ENCODE results near the gene TLCD3A. TPM values are rescaled to one million over a fixed set of nuclear protein-coding genes. Genes with fewer than 3 reads are reported as not detected.

Gene TLCD3A
- total and polyA plus RNA-seq, 2 donors (not counting 3 experiments of a cell fraction or from before 2014, with no cell fraction given): 36.6 to 54.1 TPM

GRCh38 chr17:726271-726919, 6.0 kb upstream of the TLCD3A start:
- Histone ChIP-seq H3K4me3 (replicated peaks in 1 of 3; ENCODE audit: insufficient read depth in 1 of 3, low read depth in 1 of 3, low read length in 3 of 3) (no peak overlapping the region), H3K4me1 (ENCODE audit: control insufficient read depth, extremely low read depth, insufficient read depth, low read length) (peaks cover 2% of the 10 kb centered on the region), H2AFZ (ENCODE audit: low read depth, low read length) (no peak overlapping the region), H3K9me1 (replicated peaks; ENCODE audit: control insufficient read depth, extremely low read depth, insufficient read depth, low read length) (no peaks in the 10 kb centered on the region), H3K27me3 (ENCODE audit: control insufficient read depth in 2 of 2, insufficient read depth in 2 of 2, low read length in 2 of 2) (no peaks in the 10 kb centered on the region), H3K79me2 (ENCODE audit: control insufficient read depth, insufficient read depth, low read length) (no peaks in the 10 kb centered on the region), H3K36me3 (ENCODE audit: control insufficient read depth in 2 of 2, extremely low read depth in 1 of 2, insufficient read depth in 2 of 2, low read length in 2 of 2) (no peaks in the 10 kb centered on the region), H3K27ac (ENCODE audit: insufficient read depth, low read depth, low read length) (no peak overlapping the region), H3K4me2 (ENCODE audit: insufficient read depth, low read length) (no peak overlapping the region), H3K9ac (replicated peaks; ENCODE audit: extremely low read depth, insufficient read depth, low read length) (no peak overlapping the region), H4K20me1 (replicated peaks; ENCODE audit: control insufficient read depth, extremely low read depth, insufficient read depth, low read length) (no peaks in the 10 kb centered on the region), H3K9me3 (replicated peaks; ENCODE audit: control insufficient read depth, insufficient read depth, low read length) (no peaks in the 10 kb centered on the region)
- FAIRE-seq (no peak), DNase-seq (ENCODE audit: low read depth, low spot score) (no peak)
- intact Hi-C loops (cut with micrococcal nuclease) (no loop called here), dilution Hi-C loops (cut with MboI; ENCODE audit: extremely low pct_ligation_motif_present, low sequenced_read_pairs) (no loop called here)
- CTCF ChIA-PET: no interaction called here
- POLR2A ChIA-PET: no interaction called here
- no TSS peak for BruUV-seq (replicated peaks)
- TF ChIP-seq FOS (IDR thresholded peaks at IDR 0.05; ENCODE audit: borderline replicate concordance, insufficient read depth, low read length): no peak
- TF ChIP-seq GATA2 (IDR thresholded peaks at IDR 0.05; ENCODE audit: insufficient read depth, insufficient read length, low read depth, low read length): no peak
- TF ChIP-seq, protein P1, sequence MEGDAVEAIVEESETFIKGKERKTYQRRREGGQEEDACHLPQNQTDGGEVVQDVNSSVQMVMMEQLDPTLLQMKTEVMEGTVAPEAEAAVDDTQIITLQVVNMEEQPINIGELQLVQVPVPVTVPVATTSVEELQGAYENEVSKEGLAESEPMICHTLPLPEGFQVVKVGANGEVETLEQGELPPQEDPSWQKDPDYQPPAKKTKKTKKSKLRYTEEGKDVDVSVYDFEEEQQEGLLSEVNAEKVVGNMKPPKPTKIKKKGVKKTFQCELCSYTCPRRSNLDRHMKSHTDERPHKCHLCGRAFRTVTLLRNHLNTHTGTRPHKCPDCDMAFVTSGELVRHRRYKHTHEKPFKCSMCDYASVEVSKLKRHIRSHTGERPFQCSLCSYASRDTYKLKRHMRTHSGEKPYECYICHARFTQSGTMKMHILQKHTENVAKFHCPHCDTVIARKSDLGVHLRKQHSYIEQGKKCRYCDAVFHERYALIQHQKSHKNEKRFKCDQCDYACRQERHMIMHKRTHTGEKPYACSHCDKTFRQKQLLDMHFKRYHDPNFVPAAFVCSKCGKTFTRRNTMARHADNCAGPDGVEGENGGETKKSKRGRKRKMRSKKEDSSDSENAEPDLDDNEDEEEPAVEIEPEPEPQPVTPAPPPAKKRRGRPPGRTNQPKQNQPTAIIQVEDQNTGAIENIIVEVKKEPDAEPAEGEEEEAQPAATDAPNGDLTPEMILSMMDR (IDR thresholded peaks at IDR 0.05; ENCODE audit: extremely low read depth in 1 of 2, insufficient read depth in 1 of 2, low read depth in 1 of 2, low read length in 2 of 2): no peak
- TF ChIP-seq JUN (IDR thresholded peaks at IDR 0.05; ENCODE audit: borderline replicate concordance, insufficient read depth, insufficient read length, low read depth): no peak
- no peak for TF ChIP-seq MYC (IDR thresholded peaks at IDR 0.05; ENCODE audit: low read depth, low read length)
- TF ChIP-seq EZH2 (IDR thresholded peaks at IDR 0.05; ENCODE audit: borderline replicate concordance, low read depth, low read length, severe bottlenecking): no peak
- TF ChIP-seq POLR2A (IDR thresholded peaks at IDR 0.05; ENCODE audit: low read depth, low read length): no peak
- no peak for TF ChIP-seq POLR2AphosphoS5 (IDR thresholded peaks at IDR 0.05; ENCODE audit: insufficient read depth, low read depth, low read length)
- TF ChIP-seq, protein P2, sequence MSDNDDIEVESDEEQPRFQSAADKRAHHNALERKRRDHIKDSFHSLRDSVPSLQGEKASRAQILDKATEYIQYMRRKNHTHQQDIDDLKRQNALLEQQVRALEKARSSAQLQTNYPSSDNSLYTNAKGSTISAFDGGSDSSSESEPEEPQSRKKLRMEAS (IDR thresholded peaks at IDR 0.05; ENCODE audit: insufficient read depth, insufficient read length): no peak

Data from endothelial cell of umbilical vein (primary cell).